Placental epithelial cell (primary cell): ENCODE data around the gene ERBB2. TPM values are rescaled to one million over a fixed set of nuclear protein-coding genes. Genes with fewer than 3 reads are reported as not detected.

ENCODE experiments used
- small RNA-seq: library from RNA; depleted of rRNA; stranded (forward); fragments of <200 nt; gene quantifications from one replicate; pipeline ENCODE3, GENCODE V24; 2012
- total RNA-seq: library from RNA; depleted of rRNA; stranded (reverse); fragments of >200 nt; gene quantifications from 2 replicates; pipeline ENCODE4 v1.2.3, GENCODE V29; 2012

ERBB2 gene
- total RNA-seq, result 123 and 217 TPM in 2 replicates

DNA sequence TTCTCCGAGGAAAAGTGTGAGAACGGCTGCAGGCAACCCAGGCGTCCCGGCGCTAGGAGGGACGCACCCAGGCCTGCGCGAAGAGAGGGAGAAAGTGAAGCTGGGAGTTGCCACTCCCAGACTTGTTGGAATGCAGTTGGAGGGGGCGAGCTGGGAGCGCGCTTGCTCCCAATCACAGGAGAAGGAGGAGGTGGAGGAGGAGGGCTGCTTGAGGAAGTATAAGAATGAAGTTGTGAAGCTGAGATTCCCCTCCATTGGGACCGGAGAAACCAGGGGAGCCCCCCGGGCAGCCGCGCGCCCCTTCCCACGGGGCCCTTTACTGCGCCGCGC is at the start of gene ERBB2:
Gene ERBB2, plus strand, starts transcription at position 247 of the 330 bp plus-strand sequence. CDS start 175 bp downstream, outside the sequence.

GRCh38 chr17:39664581-39665561 is 35.0 kb upstream of the ERBB2 start, which contains the start of gene TCAP:
Gene TCAP, plus strand, starts transcription at chr17:39665349. Its CDS starts 11 bp downstream, at chr17:39665360.

GRCh38 chr17:39667945-39668924 is 31.6 kb upstream of the ERBB2 start, which contains the start of gene PNMT:
Gene PNMT, plus strand, starts transcription at chr17:39668453. Its CDS starts 23 bp downstream, at chr17:39668476.

GRCh38 chr17:39687546-39688474 is 12.1 kb upstream of the ERBB2 start, which contains the start of gene PGAP3:
Gene PGAP3, minus strand, starts transcription at chr17:39688057. Its CDS starts 43 bp downstream, at chr17:39688014.

GRCh38 chr17:39730095-39730921 is 30.4 kb downstream of the ERBB2 start, which contains the start of gene MIEN1:
Gene MIEN1, minus strand, starts transcription at chr17:39730532. Its CDS starts 37 bp downstream, at chr17:39730495.

GRCh38 chr17:39737760-39738567 is 38.1 kb downstream of the ERBB2 start, which contains the start of gene GRB7:
Gene GRB7, plus strand, starts transcription at chr17:39737938. Its CDS starts 4,364 bp downstream, at chr17:39742302.

Small RNAs within 50 kb of the gene (small RNA-seq; reads per million reads assigned to genes)
- not detected for gene MIR4728

Other genes with a start within 250 kb of the ERBB2 start
- gene MED1, start 248.8 kb upstream of the ERBB2 start, total RNA-seq, result 13.3 and 23.5 TPM in 2 replicates
- 37.8 and 38.1 TPM in 2 replicates for gene CDK12, start 238.6 kb upstream of the ERBB2 start, total RNA-seq
- gene NEUROD2, start 92.1 kb upstream of the ERBB2 start, total RNA-seq, result not detected in 2 replicates
- 0.11 and 3.5 TPM in 2 replicates for gene PPP1R1B, start 73.1 kb upstream of the ERBB2 start, total RNA-seq
- gene STARD3, start 62.9 kb upstream of the ERBB2 start, total RNA-seq, result 60.5 and 65.2 TPM in 2 replicates
- gene TCAP, start 34.7 kb upstream of the ERBB2 start, total RNA-seq, result 1.3 and 2.0 TPM in 2 replicates
- 72.1 and 224 TPM in 2 replicates for gene PNMT, start 31.6 kb upstream of the ERBB2 start, total RNA-seq
- gene PGAP3, start 12.0 kb upstream of the ERBB2 start, total RNA-seq, result 16.2 and 34.5 TPM in 2 replicates
- 23.2 and 35.6 TPM in 2 replicates for gene MIEN1, start 30.5 kb downstream of the ERBB2 start, total RNA-seq
- gene GRB7, start 37.9 kb downstream of the ERBB2 start, total RNA-seq, result 5.1 and 8.4 TPM in 2 replicates
- gene IKZF3, start 164.2 kb downstream of the ERBB2 start, total RNA-seq, result under 0.01 and 0.43 TPM in 2 replicates
- gene ZPBP2, start 168.1 kb downstream of the ERBB2 start, total RNA-seq, result not detected in 2 replicates
- gene GSDMB, start 218.6 kb downstream of the ERBB2 start, total RNA-seq, result 4.4 and 20.4 TPM in 2 replicates
- 56.9 and 84.8 TPM in 2 replicates for gene ORMDL3, start 227.5 kb downstream of the ERBB2 start, total RNA-seq
- gene LRRC3C, start 227.7 kb downstream of the ERBB2 start, total RNA-seq, result not detected in 2 replicates